AG04450 (cell line): ENCODE measurements around the gene FGGY. TPM values are rescaled to one million over a fixed set of nuclear protein-coding genes. Genes with fewer than 3 reads are reported as not detected.

ENCODE experiments used
- CTCF ChIA-PET: fragments of 300-600, 350-600 bp; formaldehyde crosslinking; extraction: SDS; loops from one replicate; lab custom pipeline; 2022; ENCODE audit warnings: antibody characterized with exemption, inconsistent platforms; lab: Charles Lee
- POLR2A ChIA-PET: fragments of 350-600 bp; formaldehyde crosslinking; extraction: SDS; loops from one replicate; lab custom pipeline; 2021; ENCODE audit warnings: antibody characterized with exemption, inconsistent platforms; lab: Yijun Ruan, JAX
- DNase-seq: peaks from one replicate; pipeline ENCODE4 v3.0.0-alpha.2; 2011; ENCODE audit warnings: low read depth, low spot score
- H3K27ac ChIP-seq: one replicate; pipeline ENCODE4 v1.5.1; 2012; ENCODE audit warnings: low read depth, low read length, control low read depth
- H3K27me3 ChIP-seq: one replicate; pipeline ENCODE4 v1.6.0; 2012; ENCODE audit warnings: low read length; ENCODE audit not compliant: control insufficient read depth, insufficient read depth
- H3K4me3 ChIP-seq: 2 replicates; pipeline ENCODE4 v1.5.1; 2011; ENCODE audit warnings: mild to moderate bottlenecking, low read depth, low read length, control low read depth
- H3K9me3 ChIP-seq: 2 replicates; pipeline ENCODE4 v1.5.1; 2012; ENCODE audit warnings: low read length; ENCODE audit not compliant: control insufficient read depth, insufficient read depth
- CTCF ChIP-seq: IDR thresholded peaks from 2 replicates; pipeline ENCODE4 v1.5.1; 2011; ENCODE audit warnings: low read depth, low read length, control low read depth, inconsistent platforms
- polyA plus RNA-seq: library from polyadenylated mRNA; depleted of rRNA; stranded (reverse); fragments of >200 nt; gene quantifications from 2 replicates; pipeline ENCODE4 v1.2.3, GENCODE V29; 2011

Gene FGGY
- polyA plus RNA-seq, 1 experiment: 11.8 TPM

DNA sequence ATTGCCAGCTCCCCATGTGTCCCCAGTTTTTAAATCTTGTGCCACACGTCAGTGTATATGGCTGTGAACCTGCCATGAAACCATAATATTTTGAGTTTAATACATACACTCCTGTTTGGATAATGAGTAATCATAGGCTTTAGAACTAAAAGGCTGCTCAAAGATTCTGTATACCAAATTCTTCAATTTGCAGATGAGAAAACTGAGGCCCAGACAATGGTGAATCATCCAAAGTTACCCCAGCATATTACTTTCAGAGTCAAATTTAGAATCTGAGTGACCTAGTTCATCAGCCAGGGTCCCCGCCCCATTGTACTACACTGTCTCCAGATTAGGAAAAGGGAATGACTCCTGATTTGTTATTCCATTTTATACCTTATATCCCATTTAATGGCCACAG is 224.6 kb downstream of the FGGY start:
- peak overlapping the region; percentile 92 for H3K27ac ChIP-seq
- no peak for TF ChIP-seq CTCF
- CTCF ChIA-PET: no interaction called here
- H3K27me3 ChIP-seq: no peaks in the 10 kb centered on the region
- POLR2A ChIA-PET: interaction anchor here (0.7 kb wide), 1 partner anchor 196 kb away, joined by 4 read pairs; no protein-coding TSS in a partner anchor
- H3K9me3 ChIP-seq: peaks cover 3% of the 10 kb centered on the region; the same call in 1 of the 2 replicates
- H3K4me3 ChIP-seq: no peak overlapping the region
- no peak for DNase-seq

GRCh38 chr1:59522925-59523505 is 226.1 kb downstream of the FGGY start:
- ChIA-PET CTCF (no interaction called here), POLR2A (no interaction called here)
- DNase-seq: no peak
- H3K4me3 ChIP-seq: no peak overlapping the region
- peaks cover 3% of the 10 kb centered on the region; the same call in 1 of the 2 replicates for H3K9me3 ChIP-seq
- no peaks in the 10 kb centered on the region for H3K27me3 ChIP-seq
- no peak overlapping the region for H3K27ac ChIP-seq
- no peak for TF ChIP-seq CTCF

GRCh38 chr1:59523745-59524450 is 227.0 kb downstream of the FGGY start:
- no peak overlapping the region for H3K4me3 ChIP-seq
- peaks cover 3% of the 10 kb centered on the region; the same call in 1 of the 2 replicates for H3K9me3 ChIP-seq
- ChIA-PET CTCF (no interaction called here), POLR2A (no interaction called here)
- no peak for TF ChIP-seq CTCF
- no peak for DNase-seq
- no peak overlapping the region for H3K27ac ChIP-seq
- H3K27me3 ChIP-seq: no peaks in the 10 kb centered on the region

DNA sequence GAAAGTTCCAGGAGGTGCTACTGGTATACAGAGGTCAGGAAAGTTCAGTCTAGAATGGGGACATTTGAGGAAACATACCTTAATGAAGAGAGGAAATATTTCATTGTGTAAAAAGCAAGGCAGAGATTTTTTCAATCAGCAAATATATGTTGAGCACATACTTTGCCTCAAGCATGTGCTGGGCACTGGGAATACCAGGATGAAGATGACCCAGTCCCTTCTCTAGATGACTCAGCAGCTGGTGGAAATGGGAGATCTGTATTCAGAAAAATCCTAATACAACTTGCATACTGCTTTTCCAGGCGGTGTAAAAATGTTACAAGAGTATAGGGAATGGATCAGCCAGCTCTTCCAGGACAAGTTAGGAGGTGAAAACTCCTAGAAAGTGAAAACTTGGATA is 229.3 kb downstream of the FGGY start:
- no peak overlapping the region for H3K4me3 ChIP-seq
- no peak overlapping the region for H3K27ac ChIP-seq
- no peak for DNase-seq
- peaks cover 3% of the 10 kb centered on the region; the same call in 1 of the 2 replicates for H3K9me3 ChIP-seq
- H3K27me3 ChIP-seq: no peaks in the 10 kb centered on the region
- ChIA-PET POLR2A (no interaction called here), CTCF (no interaction called here)
- TF ChIP-seq CTCF: no peak

DNA sequence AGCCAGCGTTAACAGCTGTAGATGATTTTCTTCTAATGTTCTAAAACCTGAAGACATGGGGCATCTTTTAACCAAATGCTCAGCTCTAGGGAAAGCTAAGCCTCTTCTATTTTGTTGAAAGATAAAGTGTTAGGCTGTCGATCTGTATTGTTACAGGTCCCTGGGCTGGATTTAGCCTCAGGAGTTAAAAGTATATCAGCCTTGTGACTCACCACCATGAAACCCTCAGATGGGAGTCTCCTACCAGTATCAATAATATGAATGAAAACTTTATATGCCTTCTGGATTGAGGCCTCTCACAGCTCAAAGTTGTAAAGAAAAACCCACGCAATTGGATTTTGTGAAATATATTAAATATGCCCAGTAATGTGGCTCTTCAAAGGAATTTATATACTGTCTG is 231.6 kb downstream of the FGGY start:
- POLR2A ChIA-PET: no interaction called here
- no peak overlapping the region for H3K27ac ChIP-seq
- H3K9me3 ChIP-seq: peaks cover 3% of the 10 kb centered on the region; the same call in 1 of the 2 replicates
- CTCF ChIA-PET: no interaction called here
- no peak for TF ChIP-seq CTCF
- no peak overlapping the region for H3K4me3 ChIP-seq
- DNase-seq: no peak
- H3K27me3 ChIP-seq: no peaks in the 10 kb centered on the region
